SK-N-SH treated with all-trans-retinoic acid at 6 μM for 48 hours (cell line): ENCODE data around the gene NLRP1.

Source experiments
- GLIS3 ChIP-seq: fragments of 250-450 bp; sonication (Bioruptor Pico); IDR thresholded peaks from 2 replicates; pipeline ENCODE4 v1.5.0; 2020; ENCODE audit warnings: mild to moderate bottlenecking, moderate library complexity
- OSR1 ChIP-seq: fragments of 250-450 bp; sonication (Bioruptor Pico); IDR thresholded peaks from 2 replicates; pipeline ENCODE4 v1.8.0; 2022; ENCODE audit warnings: moderate library complexity, mild to moderate bottlenecking, inconsistent platforms
- RARB ChIP-seq: fragments of 250-450 bp; sonication (Bioruptor Pico); IDR thresholded peaks from 2 replicates; pipeline ENCODE4 v1.8.0; 2021; ENCODE audit warnings: mild to moderate bottlenecking, moderate library complexity
- SNAI2 ChIP-seq: fragments of 250-450 bp; sonication (Bioruptor Pico); IDR thresholded peaks from 2 replicates; pipeline ENCODE4 v1.5.0; 2020; ENCODE audit warnings: mild to moderate bottlenecking, moderate library complexity
- ZNF70 ChIP-seq: fragments of 450-650 bp; formaldehyde crosslinking; IDR thresholded peaks from 2 replicates; pipeline ENCODE4 v1.5.0; 2020; ENCODE audit warnings: mild to moderate bottlenecking, moderate library complexity
- TF ChIP-seq, protein P1 (sequence below): fragments of 250-450 bp; sonication (Bioruptor Pico); IDR thresholded peaks from 2 replicates; pipeline ENCODE4 v1.5.1; 2021; ENCODE audit warnings: mild to moderate bottlenecking, moderate library complexity

DNA sequence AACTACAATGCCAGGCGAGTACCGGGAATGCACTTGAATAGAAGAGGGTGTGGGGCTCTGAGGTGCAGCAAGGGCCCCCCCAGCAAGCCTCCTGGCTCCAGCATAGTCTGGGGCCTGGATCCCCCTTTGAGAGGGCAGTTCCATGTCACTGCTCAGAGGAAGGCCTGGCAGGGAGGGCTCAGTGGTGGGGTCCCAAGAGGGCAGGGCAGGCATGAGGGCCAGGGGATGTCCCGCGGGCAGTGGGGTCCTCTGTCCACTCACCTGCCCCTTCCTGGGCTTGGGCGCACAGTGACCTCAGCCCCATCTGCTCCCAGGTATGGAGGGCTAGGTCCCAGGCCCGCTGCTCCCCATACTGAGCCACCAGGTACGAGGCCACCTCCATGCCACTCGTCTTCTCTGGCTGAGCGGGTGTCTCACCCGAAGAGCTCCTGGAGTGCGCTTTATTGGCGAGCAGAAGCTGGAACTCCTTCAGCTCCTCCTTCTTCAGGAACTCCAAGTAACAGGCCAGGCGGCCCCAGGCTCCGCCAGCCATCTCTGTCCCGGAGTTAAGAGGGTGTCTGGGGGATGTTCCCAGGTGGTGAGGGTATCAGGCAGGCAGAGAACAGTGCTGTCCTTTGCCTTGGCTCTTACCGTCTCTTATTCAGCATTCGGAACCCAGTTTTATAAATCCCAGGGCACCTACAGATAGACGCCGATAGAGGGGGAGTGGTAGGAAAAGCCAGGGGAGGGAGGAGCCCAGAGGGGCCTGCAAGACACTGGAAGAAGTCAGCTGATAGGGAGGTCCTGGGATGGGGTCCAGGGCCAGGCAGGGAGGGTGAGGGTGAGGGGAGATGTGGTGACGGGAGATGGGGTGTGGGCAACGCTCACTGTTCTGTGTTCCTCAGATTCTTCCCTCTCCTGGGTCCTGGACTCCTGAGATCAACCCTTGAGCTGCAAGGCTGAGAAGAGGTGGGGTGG, 605 bp downstream of the NLRP1 start:
- no peak for TF ChIP-seq RARB (CRISPR knock-in tag)
- no peak for TF ChIP-seq ZNF70
- no peak for TF ChIP-seq SNAI2 (CRISPR knock-in tag)
- no peak for TF ChIP-seq OSR1
- no peak for TF ChIP-seq GLIS3 (CRISPR knock-in tag)
- TF ChIP-seq, protein P1, sequence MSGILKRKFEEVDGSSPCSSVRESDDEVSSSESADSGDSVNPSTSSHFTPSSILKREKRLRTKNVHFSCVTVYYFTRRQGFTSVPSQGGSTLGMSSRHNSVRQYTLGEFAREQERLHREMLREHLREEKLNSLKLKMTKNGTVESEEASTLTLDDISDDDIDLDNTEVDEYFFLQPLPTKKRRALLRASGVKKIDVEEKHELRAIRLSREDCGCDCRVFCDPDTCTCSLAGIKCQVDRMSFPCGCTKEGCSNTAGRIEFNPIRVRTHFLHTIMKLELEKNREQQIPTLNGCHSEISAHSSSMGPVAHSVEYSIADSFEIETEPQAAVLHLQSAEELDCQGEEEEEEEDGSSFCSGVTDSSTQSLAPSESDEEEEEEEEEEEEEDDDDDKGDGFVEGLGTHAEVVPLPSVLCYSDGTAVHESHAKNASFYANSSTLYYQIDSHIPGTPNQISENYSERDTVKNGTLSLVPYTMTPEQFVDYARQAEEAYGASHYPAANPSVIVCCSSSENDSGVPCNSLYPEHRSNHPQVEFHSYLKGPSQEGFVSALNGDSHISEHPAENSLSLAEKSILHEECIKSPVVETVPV: no peak
